ENCODE data around the gene CDK14. TPM values are rescaled to one million over a fixed set of nuclear protein-coding genes. Genes with fewer than 3 reads are reported as not detected.

Gene CDK14
- total RNA-seq, 1 donor from 2014 or later: 58.6 TPM

DNA sequence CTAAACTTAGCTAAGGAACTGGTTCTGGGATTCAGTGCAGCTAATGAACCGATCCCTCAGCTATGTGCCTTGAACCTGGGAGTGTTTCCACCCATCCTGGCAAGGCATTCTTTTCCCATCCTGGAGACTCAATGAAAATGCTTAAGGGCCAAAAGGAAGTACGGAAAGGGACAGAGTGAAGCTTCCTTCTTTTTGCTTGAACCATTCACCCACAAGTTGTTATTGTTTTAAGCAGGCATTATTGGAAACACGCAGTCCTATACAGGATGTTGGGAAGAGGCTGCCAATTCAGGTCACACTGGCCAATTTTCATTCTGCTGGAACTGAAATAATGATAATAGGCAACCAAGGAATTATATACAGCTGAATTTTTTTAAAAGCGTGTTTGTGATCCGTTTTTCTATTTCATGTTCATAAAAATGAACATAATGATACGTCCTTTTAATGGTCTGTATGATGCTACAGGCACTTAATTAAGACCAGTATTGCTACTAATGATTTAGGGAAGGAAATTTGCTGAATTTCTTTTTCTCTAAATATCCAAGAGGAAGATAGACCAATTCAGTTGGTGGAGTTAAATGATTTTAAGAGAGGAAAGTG, 610.3 kb downstream of the CDK14 start:
- Histone ChIP-seq H3K9me3 (no peaks in the 10 kb centered on the region), H3K27ac (no peak overlapping the region), H3K4me3 (no peak overlapping the region), H3K36me3 (no peaks in the 10 kb centered on the region), H3K27me3 (ENCODE audit: low read depth) (no peaks in the 10 kb centered on the region), H3K4me1 (no peaks in the 10 kb centered on the region)
- ATAC-seq: no peak
- DNase-seq: no peak
- TF ChIP-seq, protein P1, sequence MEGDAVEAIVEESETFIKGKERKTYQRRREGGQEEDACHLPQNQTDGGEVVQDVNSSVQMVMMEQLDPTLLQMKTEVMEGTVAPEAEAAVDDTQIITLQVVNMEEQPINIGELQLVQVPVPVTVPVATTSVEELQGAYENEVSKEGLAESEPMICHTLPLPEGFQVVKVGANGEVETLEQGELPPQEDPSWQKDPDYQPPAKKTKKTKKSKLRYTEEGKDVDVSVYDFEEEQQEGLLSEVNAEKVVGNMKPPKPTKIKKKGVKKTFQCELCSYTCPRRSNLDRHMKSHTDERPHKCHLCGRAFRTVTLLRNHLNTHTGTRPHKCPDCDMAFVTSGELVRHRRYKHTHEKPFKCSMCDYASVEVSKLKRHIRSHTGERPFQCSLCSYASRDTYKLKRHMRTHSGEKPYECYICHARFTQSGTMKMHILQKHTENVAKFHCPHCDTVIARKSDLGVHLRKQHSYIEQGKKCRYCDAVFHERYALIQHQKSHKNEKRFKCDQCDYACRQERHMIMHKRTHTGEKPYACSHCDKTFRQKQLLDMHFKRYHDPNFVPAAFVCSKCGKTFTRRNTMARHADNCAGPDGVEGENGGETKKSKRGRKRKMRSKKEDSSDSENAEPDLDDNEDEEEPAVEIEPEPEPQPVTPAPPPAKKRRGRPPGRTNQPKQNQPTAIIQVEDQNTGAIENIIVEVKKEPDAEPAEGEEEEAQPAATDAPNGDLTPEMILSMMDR (IDR thresholded peaks at IDR 0.05): no peak
- intact Hi-C loops (cut with DNase I): no loop called here

DNA sequence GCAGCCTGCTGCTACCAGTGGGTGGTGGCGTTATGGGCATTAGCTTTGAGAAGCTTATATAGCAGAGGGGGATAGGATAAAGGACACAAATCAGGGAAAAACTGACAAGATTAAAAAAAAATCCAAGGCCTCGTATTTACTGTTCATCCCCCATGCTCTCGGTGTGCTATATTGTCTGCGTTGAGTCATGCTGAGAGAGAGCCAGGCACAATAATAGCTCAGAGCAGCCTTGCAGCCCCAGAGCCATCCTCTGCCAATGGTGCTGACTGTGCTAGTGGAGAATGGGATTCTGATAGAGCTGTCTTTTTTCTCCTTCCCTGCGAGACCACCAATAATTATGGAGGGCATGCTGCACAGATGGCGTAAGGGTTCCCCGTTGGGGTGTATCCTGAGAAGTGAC, 616.5 kb downstream of the CDK14 start:
- TF ChIP-seq, protein P1 (IDR thresholded peaks at IDR 0.05): no peak

GRCh38 chr7:91226411-91226810, 630.3 kb downstream of the CDK14 start:
- TF ChIP-seq, protein P1 (IDR thresholded peaks at IDR 0.05): no peak
- ATAC-seq: no peak
- DNase-seq: no peak
- Histone ChIP-seq H3K4me3 (no peak overlapping the region), H3K27me3 (ENCODE audit: low read depth) (no peaks in the 10 kb centered on the region), H3K4me1 (peaks cover 8% of the 10 kb centered on the region), H3K9me3 (no peaks in the 10 kb centered on the region), H3K27ac (no peak overlapping the region), H3K36me3 (no peaks in the 10 kb centered on the region)
- intact Hi-C loops (cut with DNase I): no loop called here

More for the DNA sequence above, 616.5 kb downstream of the CDK14 start:
- no peak for DNase-seq
- Histone ChIP-seq H3K4me1 (no peaks in the 10 kb centered on the region), H3K4me3 (no peak overlapping the region), H3K27me3 (ENCODE audit: low read depth) (no peaks in the 10 kb centered on the region), H3K9me3 (no peaks in the 10 kb centered on the region), H3K36me3 (no peaks in the 10 kb centered on the region), H3K27ac (no peak overlapping the region)
- intact Hi-C loops (cut with DNase I): no loop called here
- no peak for ATAC-seq

DNA sequence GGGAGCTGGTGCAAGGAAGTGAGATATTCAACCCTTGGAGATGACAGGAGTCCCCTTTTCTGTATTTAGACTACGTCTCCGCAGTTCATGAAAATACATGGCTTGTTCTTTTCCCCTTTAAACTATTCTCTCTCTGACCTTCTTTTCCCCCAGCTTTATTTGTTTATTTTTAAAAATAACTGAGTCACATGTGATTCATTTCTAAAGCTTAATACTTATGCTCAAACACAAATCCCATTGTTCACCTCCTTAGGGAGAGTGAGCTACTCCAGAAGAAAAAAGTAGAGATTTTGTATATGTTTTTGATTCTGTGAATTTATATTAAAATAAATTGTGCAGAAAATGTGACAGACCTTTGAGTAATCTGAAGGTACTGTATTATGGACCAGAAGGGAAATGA, 632.2 kb downstream of the CDK14 start:
- Histone ChIP-seq H3K4me1 (peaks cover 8% of the 10 kb centered on the region), H3K27ac (no peak overlapping the region), H3K36me3 (no peaks in the 10 kb centered on the region), H3K4me3 (no peak overlapping the region), H3K27me3 (ENCODE audit: low read depth) (no peaks in the 10 kb centered on the region), H3K9me3 (no peaks in the 10 kb centered on the region)
- ATAC-seq: no peak
- intact Hi-C loops (cut with DNase I): no loop called here
- no peak for DNase-seq
- TF ChIP-seq, protein P1 (IDR thresholded peaks at IDR 0.05): no peak

DNA sequence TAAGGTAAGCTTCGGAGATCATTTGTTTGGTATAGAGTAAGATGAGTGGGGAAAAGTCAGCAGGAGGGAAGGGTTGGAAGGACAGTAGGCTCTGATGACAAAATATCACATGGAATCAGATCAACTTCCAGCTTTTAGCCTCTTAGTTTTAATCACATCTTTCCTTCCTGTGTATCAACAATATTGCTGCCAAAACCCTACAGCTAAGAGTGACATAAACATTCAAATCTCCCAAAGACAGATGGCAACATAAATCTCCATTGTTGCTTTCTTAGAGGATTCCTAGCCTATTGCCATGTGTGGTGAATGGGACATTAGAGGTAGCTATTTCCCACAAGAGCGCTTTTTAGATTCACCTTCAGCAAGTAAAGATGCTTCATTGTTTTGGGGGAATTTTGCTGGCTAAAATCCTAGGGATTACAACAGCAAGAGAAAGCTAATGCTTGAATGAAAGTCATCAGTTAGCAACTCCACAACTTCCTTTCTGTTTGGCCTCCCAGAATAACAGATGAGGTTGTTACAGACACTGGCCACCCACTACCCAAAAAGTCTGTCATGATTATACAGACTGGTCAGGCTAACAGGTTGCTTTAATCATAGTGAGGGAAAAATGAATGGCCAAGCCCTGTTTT, 632.9 kb downstream of the CDK14 start:
- intact Hi-C loops (cut with DNase I): no loop called here
- Histone ChIP-seq H3K4me3 (no peak overlapping the region), H3K27ac (no peak overlapping the region), H3K9me3 (no peaks in the 10 kb centered on the region), H3K27me3 (ENCODE audit: low read depth) (no peaks in the 10 kb centered on the region), H3K4me1 (peaks cover 8% of the 10 kb centered on the region), H3K36me3 (no peaks in the 10 kb centered on the region)
- TF ChIP-seq, protein P1 (IDR thresholded peaks at IDR 0.05): no peak
- ATAC-seq (no peak), DNase-seq (no peak)

Measured in lower lobe of right lung (tissue), 2 donors.